ENCODE data around the gene ZFP36.
A peak's percentile ranks its signal among the peaks of the same experiment; 100 is the strongest.
"Not testable (repeated sequence)": the region's sequence is repeated elsewhere in the genome, so short reads cannot be mapped to it uniquely, and the experiment has no call there.

Gene ZFP36

DNA sequence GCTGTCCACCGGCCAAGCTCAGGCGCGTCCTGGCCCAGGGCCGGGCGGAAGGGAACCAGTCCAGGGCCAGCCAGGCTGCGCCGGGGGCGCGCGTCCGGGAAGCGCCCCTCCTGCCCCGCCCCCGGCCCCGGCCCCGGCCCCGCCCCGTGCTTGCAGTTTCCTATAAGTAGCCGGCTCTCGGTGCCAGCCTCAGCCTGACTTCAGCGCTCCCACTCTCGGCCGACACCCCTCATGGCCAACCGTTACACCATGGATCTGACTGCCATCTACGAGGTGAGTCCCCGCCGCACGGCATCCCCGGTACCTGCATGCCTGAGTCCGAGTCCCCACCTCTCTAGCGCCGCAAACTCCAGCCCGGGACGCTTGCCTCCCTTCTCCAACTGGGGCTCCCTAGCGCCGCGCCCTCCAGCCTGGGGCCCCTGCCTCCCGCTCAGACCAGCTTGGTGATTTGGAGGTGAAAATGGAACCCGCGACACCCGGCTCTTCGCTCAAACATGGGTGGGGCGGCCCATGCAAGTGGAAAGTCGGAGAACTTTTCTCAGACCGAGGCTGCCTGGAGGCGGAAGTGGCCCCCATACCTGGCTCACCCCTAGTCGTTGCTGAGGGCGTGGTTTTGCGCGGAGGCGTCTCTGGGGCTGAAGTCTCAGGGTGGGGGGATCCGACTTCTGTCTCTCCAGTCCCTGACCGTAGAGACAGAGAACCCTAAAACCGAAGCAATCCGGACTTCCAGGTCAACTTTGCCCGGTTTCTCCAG is at the start of gene ZFP36:
TSS of gene ZFP36 (plus strand) at position 192 of the 754 bp plus-strand sequence. CDS start at position 250, 58 bp downstream.
- DNase-seq (ENCODE audit: low read depth in 2 of 2): peak; percentile 85 to 86

GRCh38 chr19:39359026-39359425 is 47.6 kb upstream of the ZFP36 start:
- no peak for DNase-seq (ENCODE audit: low read depth in 2 of 2)

GRCh38 chr19:39360599-39360998 is 46.0 kb upstream of the ZFP36 start:
- DNase-seq (ENCODE audit: low read depth in 2 of 2): no peak

DNA sequence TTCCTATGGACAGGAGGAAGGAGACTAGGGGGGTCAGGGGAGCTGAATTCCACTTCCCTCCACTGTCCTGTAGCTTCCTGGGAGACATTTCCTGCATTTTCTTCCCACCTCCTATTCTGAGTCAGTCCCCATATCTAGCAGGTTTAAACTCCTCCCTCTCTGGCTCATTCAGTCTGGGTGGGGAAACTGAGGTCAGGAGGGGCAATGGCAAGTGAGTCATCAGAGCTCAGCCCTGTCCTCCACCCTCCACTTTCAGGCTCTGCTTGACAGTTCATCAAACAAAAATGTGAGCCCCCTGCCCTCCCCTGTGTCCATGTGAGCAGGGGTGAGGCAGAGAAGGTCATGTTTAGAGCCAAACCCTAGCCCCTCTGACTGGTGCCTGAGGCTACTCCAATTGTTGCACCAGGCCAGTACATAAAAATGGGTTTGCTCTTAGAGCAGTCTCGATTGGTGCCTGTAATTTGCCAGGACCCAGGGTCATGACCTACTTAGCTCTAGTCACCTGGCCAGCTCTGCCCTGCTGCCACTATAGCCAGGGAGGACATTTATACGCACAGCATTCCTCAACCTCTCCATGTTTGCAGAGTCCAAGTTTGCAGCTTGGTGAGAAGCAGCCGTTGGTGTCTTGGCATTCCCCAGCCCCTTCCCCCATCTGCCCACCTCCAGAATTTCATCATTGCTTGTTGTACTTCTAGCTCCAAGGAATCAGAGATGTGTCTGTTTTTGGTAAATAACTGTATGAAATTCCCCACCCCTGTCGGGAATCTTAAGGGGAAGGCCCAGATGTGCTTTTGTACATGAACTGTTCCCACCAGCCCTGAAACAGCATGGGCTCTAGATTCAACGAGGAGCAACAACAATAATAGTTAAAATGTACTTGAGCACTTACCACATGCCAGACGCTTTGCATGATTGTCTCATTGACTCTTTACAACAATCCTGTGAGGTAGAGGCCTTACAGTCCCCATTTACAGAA is 43.7 kb upstream of the ZFP36 start:
- DNase-seq (ENCODE audit: low read depth in 2 of 2): no peak

DNA sequence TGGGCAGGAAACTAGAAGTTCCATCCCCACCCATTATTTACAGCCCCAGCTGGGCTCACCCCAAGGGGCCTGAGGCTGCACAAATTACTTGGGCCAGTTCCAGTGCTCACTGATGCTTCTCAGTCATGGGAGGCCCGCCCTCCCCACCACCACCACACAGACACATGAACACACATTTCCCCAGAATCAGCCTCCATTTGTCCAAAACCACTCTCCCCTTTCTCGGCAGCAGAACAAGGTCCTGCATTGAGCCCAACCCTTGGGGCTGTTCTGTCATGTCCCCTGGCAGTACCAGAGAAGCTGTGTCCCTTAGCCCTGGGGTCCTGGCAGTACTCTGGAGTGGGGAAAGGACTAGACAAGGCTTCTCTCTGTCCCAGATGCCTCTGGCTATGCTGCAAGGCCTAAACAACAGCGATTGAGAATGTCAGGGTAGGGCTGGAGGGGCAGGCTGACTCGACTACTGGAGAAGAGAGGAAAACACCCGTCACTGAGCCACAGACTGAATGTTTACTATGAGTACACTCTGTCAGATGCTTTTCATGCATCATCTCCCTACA is 42.7 kb upstream of the ZFP36 start:
- DNase-seq (ENCODE audit: low read depth in 2 of 2): no peak

DNA sequence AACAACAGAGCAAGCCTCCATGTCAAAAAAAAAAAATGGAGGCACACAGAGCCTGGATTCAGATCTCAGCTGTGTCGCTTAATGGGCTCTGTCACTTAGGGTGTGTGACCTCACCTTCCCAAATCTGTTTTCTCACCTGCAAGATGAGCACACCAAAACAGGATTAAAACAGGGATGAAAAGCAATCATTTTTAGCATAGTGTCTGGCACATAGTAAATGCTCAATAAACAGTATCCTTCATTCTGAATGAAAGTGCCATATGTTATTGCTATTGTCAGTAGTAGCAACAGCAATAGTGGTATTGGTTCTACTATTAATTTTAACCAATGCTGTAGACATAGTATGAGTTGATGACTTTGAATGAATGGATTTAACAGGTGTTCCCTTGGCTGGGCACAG is 41.1 kb upstream of the ZFP36 start:
- DNase-seq (ENCODE audit: low read depth in 2 of 2): no peak

- DNase-seq (ENCODE audit: low read depth in 2 of 2): no peak
Observed at GRCh38 chr19:39369200-39369599, 37.4 kb upstream of the ZFP36 start.

DNA sequence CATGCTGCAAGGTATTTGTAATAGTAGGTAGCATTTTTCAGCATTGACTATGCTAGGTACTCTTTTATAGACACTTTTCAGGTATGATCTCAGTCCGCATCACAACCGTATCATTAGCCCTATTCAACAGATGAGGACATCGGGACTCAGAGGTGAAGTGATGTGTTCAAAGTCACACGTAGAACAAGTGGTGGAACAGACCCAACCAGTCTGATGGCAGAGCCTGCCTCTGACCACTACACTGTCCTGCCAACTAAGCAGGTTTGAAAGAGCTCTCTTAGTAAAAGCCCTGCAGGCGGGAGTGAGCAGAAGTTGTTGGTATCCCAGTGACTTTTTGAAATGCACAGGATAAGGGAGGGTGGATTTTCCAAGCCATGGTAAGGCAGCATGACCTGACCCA is 35.9 kb upstream of the ZFP36 start:
- no peak for DNase-seq (ENCODE audit: low read depth in 2 of 2)

DNA sequence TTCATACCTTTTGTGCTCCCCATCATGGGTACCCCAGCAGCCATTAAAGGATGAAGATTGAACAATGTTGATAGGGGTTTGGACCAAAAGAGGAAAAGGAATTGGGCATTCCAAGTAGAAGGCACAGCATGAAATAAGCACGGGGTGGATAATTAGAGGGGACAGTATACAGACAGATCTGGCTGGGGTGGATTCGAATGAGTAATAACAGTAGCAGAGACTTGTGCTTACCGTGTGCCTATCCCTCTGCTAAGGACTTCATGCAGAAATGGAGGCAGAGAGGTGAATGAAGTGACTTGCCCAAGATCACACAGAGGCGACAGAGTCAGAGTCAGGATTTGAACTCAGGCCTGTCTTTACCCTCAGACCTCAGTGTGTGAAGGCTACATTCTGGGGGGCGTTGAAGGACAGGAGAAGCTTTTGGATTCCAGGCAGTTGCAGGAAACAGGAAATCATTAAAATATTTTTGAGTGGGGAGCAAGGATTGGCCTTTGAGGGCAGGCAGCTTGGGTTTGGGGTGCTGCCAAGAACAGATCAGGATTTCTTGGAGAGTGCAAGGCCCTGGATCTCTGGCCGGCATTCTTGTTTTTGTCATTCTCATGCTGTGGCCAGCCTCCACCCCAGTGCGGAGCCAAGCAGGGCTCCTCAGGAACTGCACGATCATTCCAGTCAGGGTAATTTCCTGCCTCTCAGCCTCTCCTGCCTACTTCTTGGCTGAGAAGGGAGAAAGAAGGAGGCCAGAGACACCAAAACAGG is 34.4 kb upstream of the ZFP36 start:
- no peak for DNase-seq (ENCODE audit: low read depth in 2 of 2)

DNA sequence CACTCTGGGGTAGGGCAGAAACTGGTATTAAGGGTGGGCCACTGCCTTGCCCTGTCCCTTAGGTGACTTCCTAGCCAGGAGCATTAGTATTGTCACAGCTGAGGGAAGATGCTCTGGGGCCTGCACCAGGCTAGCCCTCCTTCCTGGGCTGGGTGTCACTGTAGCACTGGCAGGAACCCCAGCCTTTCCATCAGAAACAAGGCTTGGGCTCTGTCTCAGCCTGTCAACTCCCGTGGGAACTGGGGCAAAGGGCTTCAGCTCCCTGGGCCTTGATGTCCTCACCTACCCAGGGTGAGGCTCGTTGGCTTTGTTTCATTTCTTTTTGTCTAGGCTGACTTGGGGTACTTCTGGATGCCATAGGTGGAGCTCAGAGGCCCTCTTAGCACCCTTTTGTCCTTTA is 33.7 kb upstream of the ZFP36 start:
- DNase-seq (ENCODE audit: low read depth in 2 of 2): no peak

- no peak for DNase-seq (ENCODE audit: low read depth in 2 of 2)
Observed at GRCh38 chr19:39375929-39376328, 30.7 kb upstream of the ZFP36 start.

- DNase-seq (ENCODE audit: low read depth in 2 of 2): no peak
Observed at GRCh38 chr19:39377373-39378362, 29.0 kb upstream of the ZFP36 start.

- DNase-seq (ENCODE audit: low read depth in 2 of 2): not testable (repeated sequence)
Observed at GRCh38 chr19:39379366-39379765, 27.3 kb upstream of the ZFP36 start.

GRCh38 chr19:39379865-39380396 is 26.7 kb upstream of the ZFP36 start:
- DNase-seq (ENCODE audit: low read depth in 2 of 2): no peak

- no peak for DNase-seq (ENCODE audit: low read depth in 2 of 2)
Observed at GRCh38 chr19:39380521-39381502, 25.8 kb upstream of the ZFP36 start.

GRCh38 chr19:39381910-39382611 is 24.6 kb upstream of the ZFP36 start:
- no peak for DNase-seq (ENCODE audit: low read depth in 2 of 2)

DNA sequence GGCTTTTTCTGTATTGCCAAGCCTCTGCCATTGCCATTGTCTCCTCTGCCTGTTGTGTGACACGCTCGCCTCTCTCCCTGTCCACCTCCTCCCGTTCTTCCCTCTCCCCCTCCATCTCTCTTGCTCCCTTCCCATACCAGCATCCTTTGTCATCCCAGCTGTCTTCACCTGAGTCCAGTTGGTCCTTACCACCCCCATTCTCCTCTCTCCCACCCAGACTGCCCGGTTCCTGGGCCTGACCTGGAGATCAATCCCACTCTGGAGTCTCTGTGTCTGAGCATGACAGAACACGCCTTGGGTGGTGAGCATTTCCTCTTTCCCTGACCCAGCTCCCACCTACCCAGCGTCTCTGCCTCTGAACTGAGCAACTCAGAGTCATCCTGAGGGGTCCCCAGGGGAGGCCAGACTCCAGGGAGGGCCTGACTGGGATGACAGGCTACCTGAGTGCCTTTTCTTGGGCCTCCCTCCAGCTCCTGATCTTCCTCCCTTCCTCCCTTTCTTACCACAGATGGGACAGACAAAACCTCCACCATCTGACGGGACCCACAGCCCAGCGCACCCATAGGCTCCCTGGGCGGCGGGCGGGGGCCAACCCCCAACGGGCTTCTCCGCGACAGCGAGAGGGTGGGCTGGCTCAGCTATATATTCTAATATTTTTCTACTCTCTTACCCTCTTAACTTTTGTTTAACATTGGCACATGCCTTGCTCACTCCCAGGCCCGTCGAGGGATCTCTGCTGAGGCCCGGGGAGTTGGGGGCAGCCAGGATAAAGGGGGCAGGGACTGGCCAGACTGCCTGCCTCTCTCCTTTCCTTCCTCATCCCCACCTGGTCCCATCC is 23.4 kb upstream of the ZFP36 start:
- DNase-seq (ENCODE audit: low read depth in 2 of 2): no peak

Measured in stimulated activated CD4-positive, alpha-beta T cell treated with anti-CD3 and anti-CD28 coated beads, Interleukin-1b, Interleukin-23, amount 100 ng/mL, for 4 hours (primary cell).